Amygdala (tissue), 56 donors: ENCODE results near the gene ARHGEF25.
A peak's percentile ranks its signal among the peaks of the same experiment; 100 is the strongest.
"Not testable (repeated sequence)": the region's sequence is repeated elsewhere in the genome, so short reads cannot be mapped to it uniquely, and the experiment has no call there.

ENCODE experiments used
- DNase-seq, 56 donors: peaks; one replicate each; lab custom pipeline; 2025; lab: John Stamatoyannopoulos, UW

The ARHGEF25 gene

GRCh38 chr12:57611108-57611826 is at the start of gene ARHGEF25:
ARHGEF25 (plus strand) TSS chr12:57611435; CDS start chr12:57611895, 460 bp downstream.
- DNase-seq = peak in 36 of 56 donors; percentile 9 to 84 (median 46)

DNA sequence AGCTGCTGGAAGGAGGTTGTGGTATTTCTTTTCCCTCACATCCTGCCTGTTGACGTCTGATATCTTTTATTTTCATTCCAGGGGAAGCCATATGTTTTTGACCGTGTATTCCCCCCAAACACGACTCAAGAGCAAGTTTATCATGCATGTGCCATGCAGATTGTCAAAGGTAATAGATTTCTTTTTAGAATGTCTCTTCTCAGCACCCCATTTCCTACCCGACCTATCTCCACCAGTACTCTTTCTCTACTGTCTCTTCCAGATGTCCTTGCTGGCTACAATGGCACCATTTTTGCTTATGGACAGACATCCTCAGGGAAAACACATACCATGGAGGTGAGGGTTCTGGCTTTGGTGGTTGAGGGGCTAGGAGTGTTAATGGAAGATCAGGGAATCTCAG is 47.9 kb upstream of the ARHGEF25 start:
- DNase-seq = no peak

DNA sequence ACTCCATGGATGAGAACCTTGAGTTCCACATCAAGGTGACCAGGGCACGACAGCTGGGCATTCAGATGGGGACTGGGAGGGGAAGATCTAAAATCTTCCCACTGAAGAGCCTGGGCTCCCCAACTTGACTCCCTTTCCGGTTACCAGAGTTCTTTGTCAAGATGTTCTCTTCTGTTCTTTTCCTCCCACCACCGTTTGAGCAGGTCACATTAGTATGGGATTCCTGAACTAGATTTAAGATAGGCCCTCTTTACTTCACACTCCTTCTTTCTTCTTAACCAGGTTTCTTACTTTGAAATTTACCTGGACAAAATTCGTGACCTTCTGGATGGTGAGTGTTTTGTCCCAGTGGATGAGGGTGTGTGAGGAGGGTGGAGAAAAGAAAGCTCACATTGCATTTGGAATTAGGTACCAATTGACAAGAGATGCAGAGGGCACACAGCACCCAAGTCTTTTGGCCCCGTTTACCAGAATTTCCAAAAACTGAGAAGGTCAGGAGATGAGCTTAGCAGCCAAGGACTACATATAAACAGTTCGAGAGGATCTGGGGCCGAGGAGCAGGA is 47.0 kb upstream of the ARHGEF25 start:
- DNase-seq = no peak

GRCh38 chr12:57568838-57569237 is 42.4 kb upstream of the ARHGEF25 start:
- no peak for DNase-seq

- DNase-seq = no peak
Observed at GRCh38 chr12:57569858-57570257, 41.4 kb upstream of the ARHGEF25 start.

GRCh38 chr12:57570438-57570837 is 40.8 kb upstream of the ARHGEF25 start:
- not testable (repeated sequence) for DNase-seq

DNA sequence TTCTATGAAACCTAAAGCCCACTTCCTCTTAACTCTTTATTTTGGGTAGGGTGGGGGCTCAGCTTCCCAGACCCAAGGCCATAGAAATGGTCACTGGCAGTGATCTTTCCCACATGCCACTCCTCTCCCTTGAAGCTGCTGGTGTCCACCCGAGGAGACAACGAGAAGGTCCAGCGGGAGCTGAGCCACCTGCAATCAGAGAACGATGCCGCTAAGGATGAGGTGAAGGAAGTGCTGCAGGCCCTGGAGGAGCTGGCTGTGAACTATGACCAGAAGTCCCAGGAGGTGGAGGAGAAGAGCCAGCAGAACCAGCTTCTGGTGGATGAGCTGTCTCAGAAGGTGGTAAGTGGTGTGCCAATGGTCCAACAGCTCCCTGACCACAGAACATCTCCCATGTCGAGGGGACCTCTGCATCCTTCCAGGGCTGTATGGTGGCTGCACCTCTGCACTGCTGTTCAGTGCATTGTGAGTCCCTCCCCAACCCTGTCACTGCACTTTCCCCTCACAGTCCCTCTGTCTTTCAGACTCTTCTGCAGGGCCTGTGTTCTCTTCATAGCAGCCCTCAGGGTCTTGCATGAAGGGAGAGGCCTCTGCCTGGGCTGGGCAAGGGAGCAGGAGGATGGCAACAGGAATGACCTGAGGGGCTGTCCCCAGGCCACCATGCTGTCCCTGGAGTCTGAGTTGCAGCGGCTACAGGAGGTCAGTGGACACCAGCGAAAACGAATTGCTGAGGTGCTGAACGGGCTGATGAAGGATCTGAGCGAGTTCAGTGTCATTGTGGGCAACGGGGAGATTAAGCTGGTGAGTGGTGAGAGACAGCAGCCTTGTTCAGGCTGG is 39.1 kb upstream of the ARHGEF25 start:
- DNase-seq = no peak

DNA sequence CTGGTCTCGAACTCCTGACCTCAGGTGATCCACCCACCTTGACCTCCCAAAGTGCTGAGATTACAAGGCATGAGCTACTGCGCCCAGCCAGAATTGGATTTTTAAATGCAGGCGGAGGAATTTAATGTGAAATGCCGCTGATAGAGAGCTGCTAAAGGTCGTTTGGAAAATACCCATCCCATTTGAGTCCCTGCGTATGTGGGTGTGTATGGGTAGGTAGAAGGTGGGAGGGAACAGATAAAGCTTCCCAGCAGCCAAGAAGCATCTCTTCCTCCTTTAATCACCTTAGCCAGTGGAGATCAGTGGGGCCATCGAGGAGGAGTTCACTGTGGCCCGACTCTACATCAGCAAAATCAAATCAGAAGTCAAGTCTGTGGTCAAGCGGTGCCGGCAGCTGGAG is 36.4 kb upstream of the ARHGEF25 start:
- DNase-seq = no peak

- DNase-seq = no peak
Observed at GRCh38 chr12:57575771-57576612, 35.2 kb upstream of the ARHGEF25 start.

DNA sequence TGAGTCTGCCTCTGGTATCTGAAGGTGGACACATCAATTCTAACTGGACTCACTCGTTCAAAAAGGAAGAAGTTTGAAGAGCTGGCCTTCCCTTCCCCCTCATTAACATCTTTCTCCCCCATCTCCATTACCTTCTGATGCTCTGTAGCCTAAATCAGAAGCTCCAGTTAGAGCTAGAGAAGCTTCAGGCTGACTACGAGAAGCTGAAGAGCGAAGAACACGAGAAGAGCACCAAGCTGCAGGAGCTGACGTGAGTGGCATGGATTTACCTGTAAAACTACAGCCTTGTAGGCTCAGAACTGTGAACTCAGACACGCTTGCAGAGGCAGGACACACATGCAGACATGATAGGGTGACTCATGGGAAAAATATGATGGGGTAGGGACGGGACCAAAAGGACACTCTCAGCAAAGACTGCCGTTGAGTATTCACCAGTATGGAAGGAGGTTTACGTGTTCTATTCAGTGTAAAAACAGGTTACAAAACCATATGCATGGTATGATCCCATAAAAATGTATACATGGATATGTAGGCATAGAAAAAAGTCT is 34.5 kb upstream of the ARHGEF25 start:
- no peak for DNase-seq

DNA sequence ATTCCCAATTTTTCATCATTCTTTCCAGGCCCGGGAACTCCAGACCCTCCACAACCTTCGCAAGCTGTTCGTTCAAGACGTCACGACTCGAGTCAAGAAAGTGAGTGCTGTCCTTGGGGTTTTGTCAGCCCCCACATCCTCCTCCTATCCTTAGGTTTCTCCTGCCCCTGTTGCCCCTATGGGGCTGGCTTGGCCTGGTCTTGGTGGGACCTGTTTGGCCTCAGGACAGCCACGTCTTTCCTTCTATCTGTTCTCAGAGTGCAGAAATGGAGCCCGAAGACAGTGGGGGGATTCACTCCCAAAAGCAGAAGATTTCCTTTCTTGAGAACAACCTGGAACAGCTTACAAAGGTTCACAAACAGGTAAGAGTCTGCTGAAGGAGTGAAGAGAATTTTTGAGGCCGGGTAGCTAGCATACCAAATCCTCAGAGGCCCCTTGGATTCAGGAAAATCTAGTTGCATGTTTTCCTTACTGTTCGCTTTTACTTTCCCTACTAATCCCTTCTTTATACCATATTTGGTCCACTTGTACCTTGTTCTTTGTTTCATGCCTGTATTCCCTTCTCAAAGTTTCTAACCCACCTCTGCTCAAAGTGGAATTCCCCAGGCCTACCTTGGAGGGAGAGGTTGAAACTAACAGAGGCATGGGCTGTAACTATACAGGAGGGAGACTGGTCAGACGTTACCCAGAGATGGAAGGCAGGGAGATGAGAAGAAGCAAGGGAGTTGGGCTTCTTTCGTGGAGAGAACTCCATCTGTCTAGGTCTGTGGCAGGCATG is 33.1 kb upstream of the ARHGEF25 start:
- DNase-seq = no peak

DNA sequence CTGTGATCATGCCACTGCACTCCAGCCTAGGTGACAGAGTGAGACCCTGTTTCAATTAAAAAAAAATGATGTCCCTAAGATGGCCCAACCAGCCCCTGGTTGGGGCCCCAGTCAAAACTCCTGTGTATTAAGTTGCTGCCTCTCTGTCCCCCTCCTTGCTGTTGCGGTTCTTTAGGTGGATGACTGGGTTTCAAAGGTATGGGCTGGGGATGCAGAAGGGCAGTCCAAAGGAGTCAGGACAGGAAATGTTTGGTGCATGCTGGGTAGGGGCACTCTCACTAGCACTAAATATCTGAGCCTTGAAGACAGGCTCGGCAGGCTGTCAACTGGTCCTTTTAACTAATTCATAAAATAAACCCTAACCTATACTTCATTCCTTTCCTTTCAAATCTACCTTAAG is 32.2 kb upstream of the ARHGEF25 start:
- DNase-seq = no peak

GRCh38 chr12:57579677-57580465 is 31.4 kb upstream of the ARHGEF25 start:
- DNase-seq = no peak

DNA sequence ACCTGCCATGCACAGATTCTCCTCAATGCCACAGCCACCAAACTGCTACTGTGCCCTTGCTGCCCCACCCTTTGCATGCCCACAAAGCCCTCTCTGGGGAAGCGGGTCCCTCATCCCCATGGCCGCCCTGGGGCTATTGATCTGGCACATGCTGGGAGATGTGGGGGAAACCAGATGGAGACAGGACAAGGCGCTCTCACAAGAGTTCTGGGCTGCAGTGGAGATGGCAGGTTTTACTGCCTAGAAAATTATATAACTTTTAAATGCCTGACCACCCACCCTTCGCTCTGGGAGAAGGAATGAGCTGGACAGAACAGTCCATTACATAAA is 30.8 kb upstream of the ARHGEF25 start:
- no peak for DNase-seq

- DNase-seq = no peak
Observed at GRCh38 chr12:57581802-57582201, 29.4 kb upstream of the ARHGEF25 start.

DNA sequence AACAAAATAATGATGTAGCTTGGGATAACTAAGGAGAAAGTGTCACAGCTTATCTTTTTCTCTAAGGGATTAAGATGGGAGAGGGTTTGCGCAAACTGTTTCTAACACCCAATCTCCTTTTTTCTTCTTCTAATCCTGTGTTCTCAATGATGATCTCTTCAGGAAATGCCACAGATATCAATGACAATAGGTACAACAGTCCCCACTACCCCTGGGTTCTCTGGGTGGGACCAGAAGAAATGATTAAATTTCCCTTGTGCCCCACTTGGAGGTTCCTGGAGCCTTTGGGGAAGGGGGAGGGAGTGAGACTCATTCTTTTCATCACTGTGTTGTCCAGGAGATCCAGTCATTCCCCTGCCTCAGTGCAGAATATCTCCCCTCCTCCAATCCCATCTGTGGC is 28.8 kb upstream of the ARHGEF25 start:
- DNase-seq = no peak

DNA sequence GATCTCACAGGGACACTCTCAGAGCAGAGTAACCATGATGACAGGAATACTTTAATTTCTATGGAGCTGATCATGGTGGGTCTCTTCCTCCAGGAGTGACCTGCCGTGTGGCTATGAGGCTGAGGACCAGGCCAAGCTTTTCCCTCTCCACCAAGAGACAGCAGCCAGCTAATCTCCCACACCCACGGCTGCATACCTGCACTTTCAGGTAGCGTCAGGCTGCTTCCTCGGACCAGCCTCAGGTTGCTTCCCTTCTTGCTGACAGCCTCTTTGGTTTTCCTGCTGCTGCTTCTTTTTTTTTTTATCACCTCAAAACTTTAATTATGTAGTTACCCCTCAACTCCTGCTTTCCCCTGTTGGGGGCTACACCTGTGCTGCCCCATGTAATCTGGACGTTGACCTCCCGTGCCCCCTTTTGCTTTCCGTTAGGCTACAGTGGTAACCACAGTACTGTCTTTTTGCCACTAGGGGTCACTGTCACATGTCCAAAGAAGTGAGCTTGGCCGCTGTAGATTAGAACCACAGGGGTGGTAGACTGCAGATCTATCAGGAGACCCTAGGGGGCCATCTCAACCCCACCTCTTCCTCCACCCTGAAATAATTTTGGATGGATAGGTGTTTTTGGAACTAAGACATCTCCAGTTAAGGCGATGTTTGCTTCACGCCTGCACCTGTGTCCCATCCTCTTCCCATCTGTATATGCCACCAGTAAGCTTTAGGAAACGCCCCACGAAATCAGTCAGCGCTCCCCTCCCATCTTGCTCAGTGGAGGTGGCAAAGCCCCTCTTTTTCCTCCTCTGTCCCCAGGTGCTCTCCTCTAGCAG is 28.0 kb upstream of the ARHGEF25 start:
- peak in 47 of 56 donors; percentile 4 to 79 (median 32) for DNase-seq

GRCh38 chr12:57584050-57584449 is 27.2 kb upstream of the ARHGEF25 start:
- DNase-seq = no peak
